Activated CD4-positive, CD25-positive, alpha-beta regulatory T cell (primary cell): ENCODE data around the gene P2RY2.
"Not testable (repeated sequence)": the region's sequence is repeated elsewhere in the genome, so short reads cannot be mapped to it uniquely, and the experiment has no call there.

Source experiments
- DNase-seq, 4 experiments: peaks; one replicate each; lab custom pipeline; 2025; lab: John Stamatoyannopoulos, UW

P2RY2 gene

DNA sequence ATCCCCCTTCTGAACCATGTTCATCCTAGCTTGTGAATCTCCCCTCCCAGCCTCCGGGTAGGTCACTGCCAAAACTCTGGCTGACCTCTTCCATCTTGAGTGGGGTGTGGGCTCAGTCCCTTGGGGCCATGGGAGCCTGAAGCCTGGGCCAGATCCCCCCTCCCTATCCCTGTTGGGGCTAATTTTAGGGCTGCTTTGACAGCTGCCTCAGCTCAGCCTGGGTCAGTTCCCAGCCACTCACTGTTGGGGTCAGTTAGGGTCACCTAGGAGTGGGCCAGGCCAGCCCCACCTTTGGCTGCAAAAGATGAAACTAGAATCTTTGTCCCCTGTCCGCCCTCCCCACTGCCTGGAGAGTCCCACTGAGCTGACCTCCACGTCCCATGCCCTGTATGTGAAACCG is 29.8 kb upstream of the P2RY2 start:
- no peak for DNase-seq

DNA sequence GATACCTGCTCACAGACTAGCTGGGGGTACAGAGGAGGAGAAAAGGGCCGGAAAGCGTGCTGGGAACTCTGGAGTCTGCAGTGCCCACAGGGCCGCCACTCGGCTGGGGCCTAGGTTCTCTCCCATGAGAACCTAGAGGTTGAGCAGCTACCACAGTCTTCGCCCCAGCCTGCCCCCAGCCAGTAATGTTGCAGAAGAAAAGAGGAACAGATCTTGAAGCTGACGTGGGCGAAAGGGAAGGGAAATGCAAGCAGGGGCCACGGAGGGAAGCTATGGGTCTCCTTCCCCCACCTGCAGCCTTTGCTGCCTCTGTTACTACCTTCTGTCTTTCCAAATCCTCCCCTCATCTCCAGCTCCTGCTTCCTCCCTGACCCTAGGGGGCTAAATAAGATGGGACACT is 28.8 kb upstream of the P2RY2 start:
- no peak for DNase-seq

DNA sequence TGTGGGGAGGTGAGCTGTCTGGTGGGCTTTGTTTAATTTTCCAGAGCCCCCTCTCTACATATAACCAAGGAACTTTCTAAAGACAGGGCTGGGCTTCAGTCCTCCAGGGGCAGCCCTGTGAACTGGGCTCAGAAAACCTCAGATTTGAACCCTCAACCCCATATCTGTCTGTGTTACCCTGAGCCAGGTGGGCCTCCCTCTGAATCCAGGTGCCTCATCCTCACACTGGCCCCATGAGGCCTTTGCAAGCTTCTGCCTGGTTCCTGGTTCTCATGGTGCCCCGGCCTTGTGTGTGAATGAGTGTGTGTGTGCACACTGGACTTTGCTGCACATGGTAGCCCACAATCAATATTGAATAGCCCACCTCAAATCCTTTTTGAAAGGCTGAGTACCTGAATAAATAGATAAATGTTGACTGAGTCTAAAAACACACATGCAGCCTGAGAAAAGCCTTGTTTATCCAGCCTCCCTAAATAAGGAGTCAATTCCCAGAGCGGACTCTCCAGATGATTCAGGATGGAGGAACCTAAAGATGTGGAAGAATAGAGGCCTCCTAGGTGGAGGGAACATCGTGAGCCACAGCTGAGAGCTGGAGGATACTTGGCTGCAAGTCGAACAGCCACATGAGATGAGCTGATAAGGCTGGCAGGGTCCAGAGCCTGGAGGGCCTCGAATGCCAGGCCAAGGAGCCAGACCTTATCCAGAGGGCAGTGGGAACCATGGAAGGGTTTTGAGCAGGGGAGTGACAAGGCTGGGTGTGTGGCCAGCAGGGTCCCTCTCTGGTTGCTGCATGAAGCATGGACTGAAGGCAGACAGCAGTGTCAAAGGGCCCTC is 28.1 kb upstream of the P2RY2 start:
- DNase-seq: no peak

DNA sequence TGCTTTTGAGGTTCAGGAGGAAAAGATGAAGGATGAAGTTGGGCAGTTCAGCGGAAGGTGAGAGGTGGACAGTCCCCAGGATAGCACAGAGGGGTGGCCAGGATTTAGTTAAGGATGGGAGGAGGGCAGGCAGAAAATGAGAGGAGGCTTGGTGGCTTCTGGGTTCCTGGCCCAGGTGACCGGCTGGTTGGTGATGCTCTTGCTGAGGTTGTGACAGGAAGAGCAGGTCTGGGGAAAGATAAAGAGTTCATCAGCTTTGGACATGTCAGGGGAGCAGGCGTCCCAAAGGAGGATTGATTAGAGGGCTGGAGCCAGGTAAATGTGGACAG is 27.6 kb upstream of the P2RY2 start:
- no peak for DNase-seq

DNA sequence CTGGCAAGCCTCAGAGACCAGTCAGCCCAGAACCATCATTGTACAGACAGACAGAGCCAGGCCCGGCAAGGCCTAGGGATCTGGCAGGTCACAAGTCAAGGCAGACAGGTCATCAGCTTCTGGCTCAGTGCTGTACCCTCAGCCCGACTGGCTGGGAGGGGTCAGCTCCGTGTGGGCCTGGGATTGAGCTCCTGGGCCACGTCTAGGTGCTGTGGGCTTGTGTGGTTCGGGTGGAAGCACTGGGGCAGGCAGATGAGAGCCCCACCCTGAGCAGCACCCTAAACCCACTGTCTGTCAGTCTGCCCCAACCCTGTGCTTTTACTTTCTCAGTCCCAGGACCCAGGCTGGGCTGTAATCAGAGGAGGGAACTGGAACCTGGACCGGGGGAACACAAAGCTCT is 26.9 kb upstream of the P2RY2 start:
- no peak for DNase-seq

DNA sequence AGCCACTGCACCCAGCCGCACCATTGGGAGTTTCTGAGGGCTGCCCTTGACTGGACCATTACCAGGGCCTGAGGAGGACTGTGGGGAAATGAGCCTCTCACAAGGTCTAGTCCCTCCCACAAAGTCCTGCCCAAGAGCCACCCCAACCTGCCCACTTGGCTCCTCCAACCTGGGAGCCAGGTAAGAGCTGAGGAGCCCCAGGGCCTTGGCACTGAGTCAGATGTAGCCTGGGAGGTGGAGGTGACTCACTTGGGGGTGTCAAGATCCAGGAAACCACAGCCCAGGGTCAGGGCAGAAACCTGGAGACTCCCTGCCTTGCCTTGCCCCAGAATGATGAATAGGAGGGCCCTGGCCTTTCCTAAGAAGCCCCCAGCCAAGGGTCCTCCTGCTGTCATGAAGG is 25.8 kb upstream of the P2RY2 start:
- no peak for DNase-seq

DNA sequence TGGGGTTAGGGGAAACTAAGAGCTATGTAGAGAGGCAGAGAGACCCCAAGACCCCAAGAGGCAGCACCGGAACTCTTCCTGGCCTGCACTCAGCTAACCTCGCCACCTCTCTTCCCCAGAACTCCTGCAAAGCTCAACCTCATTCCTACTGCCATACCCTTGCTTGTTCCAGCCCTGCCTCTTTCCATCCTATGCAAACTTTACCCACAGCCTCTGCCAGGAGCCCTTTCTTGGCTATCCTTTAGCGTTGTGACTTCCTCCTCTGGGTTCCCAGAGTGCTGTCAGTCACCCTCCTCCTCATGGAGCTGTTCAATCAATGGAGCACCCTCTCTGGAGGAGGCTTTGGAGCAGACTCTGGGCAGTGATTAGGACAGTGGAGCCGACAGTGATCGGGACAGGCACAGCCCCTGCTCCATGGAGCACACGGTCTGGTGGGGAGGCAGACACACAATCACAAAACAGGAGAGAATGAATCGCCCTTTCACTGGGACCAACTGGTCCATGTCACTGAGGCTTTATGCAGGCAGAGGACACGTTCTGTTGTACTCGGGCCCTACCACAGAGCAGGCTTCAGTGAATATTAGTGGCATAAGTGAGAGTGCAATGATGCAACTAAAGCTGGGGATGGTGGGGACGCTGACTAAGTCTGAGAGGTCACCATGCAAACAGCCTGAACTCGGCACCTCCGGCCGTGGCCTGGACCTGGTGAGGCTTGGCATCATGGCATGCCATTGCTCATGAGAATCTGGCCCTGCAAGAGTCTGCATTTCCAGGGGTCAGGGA is 24.6 kb upstream of the P2RY2 start:
- DNase-seq: no peak

DNA sequence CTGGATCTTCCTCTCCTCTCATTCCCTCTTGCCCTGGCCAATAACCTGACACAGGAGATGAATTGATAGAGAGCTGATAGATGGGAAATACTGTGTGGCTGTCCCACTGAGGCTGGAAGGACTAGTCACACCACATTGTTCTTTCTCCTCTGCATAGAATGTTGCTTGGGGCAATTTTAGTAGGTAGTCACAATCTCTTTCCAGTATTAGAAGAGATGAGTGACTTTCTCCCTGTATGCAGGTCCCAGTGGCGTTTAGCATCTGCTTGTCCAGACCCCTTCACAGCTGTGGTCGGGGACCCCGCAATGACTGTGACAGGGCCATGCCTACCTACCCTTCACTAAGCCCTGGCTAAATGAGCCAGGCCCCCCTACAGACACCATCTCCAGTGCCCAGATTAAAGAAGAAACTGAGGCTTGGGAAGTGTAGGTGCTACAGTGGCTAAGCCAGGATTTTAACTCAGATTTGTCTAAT is 24.0 kb upstream of the P2RY2 start:
- DNase-seq: no peak

DNA sequence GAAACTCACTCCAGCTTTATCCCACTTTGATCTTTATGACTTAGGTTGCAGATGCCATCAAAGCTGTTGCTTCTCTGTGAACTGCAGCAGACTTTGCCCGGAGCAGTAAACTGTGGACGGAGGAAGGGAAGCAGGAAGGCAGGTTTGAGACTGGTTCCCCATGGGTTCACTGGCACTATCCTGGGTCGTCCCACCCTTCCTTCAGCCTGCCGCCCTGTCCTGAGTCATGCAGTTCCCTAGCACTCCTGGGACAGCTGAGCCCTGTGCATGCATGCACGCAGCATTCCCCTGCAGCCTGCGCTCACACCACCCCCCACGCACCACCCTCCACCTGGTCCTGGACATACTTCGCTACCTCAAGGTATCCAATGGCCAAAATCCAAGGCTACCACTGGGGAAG is 23.5 kb upstream of the P2RY2 start:
- no peak for DNase-seq

DNA sequence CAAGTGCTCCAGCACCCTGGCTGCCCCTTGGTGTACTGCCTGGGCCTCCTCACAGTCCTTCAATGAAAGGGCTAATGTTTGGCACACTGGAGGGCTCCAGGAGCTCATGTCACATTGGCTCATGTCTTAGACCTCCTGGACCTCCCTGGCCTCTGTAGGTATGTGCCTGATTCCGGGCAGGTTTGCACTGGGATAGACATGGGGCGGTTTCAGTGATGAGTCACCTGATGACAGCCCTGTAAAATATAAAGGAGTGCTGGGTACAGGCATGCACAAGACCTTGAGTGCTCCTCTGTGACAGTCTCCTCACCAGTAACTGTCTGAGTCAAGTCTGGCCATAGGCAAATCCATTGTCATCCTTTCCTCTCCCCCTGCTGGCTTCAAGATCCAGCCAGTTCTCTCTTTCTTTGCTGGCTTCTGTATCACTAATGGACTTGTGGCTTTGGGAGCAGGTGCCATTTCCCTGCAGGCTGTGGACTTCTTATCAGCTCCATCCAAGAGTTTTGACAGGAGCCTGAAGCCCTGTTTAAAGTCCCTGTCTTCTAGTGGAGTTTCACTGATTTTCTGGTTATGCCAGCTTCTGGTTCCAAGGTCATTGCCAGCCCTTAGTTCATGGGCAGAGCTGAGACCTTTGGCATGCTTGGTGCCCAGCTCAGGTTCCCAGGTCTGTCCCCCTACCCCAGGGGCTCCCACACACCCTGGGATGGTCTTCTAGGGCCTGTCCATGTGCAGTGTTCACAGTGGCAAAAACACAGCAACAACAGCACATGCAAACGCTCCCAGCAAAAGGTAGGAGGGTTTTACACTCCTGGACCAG is 22.7 kb upstream of the P2RY2 start:
- DNase-seq: no peak

DNA sequence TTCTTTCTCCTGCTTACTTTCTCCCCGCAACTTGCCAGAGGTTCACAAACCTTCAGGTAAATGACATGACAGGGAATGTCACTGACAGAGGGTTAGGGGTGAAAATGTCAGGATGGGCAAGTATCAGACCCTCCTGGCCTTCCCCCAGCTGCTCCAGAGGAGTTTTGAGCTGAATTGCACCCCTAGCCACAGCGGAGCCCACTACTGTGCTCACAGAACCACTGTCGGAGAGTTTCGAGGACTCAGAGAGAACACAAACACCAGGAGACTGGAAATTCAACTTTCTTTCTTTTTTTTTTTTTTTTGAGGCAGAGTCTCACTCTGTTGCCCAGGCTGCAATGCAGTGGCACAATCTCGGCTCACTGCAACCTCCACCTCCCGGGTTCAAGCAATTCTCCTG is 21.5 kb upstream of the P2RY2 start:
- no peak for DNase-seq

DNA sequence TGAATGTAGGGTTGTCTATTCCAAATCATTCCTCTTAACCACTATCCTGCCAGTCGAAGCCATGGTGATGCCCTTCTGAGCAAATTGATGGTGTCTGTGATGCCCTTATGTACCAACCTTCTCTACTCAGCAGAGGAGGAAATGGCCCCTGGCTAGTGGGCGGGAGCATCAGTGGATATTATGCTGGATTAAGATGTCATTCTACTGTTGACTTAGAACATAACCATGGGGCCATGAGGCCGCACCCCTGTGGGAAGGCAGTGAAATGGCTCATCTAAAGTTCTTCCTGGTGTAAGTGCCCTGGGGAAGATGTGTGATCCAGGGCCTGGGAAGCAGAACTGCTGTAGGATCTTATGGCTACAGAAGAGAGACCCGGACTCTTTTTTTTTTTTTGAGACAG is 20.7 kb upstream of the P2RY2 start:
- no peak for DNase-seq

DNA sequence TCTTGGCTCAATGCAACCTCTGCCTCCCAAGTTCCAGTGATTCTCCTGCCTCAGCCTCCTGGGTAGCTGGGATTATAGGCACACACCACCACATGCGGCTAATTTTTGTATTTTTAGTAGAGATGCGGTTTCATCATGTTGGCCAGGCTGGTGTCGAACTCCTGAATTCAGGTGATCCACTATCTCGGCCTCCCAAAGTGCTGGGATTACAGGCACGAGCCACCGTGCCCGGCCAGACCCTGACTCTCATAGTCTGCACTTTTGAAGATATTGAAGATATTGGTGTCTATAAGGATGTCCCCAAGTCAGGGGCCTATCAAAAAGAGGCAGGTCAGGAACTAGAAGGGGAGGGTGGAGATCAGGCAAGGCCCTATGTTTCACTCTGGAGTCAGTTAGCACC is 20.3 kb upstream of the P2RY2 start:
- not testable (repeated sequence) for DNase-seq

DNA sequence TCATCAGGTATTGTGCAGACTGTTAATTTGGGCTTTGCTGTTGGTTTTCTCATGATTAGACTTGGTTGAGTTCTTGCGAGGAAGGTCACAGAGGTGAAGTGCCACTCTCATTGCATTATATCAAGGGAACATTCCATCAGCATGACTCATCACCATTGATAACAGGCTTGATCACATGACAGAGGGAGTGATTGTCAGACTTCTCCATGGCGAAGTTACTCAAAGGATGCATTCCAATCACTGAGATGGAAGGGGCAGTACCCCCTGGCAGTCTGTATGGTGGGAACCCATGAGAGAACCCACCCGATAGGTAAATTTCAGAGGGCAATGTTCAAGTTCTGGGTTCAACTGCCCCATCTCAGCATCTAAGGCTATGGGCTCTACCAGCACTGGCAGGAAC is 19.4 kb upstream of the P2RY2 start:
- no peak for DNase-seq

DNA sequence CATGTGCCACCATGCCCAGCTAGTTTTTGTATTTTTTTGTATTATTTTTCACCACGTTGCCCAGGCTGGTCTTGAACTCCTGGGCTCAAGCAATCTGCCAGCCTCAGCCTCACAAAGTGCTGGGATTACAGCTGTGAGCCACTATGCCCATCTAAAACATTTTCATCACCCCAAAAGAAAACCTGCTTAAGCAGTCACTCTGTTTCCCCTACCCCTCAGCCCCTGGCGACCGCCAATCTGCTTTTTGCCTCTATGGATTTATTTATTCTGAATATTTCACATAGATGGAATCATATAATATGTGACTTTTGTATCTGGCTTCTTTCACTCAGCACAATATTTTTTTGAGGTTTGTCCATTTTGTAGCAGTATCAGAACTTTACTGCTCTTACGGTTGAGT is 18.6 kb upstream of the P2RY2 start:
- DNase-seq: no peak

DNA sequence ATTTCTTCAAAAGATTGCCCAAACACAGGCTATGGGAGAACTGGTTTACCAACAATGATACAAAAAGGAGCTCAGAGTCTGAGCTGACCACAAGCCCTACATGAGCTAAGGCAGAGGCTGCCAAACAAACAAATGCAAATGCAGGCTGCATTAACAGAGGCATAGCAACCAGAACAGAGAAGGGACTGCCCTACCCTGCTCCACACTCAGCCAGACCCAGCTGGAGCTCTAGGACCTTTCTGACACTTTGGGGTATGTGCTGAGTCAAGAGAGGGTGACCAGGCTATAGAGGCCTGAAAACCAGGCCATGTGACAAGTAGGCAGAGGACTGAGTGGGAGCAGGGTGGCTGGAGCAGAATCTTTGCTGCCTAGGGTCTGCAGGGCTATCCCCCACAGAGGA is 17.8 kb upstream of the P2RY2 start:
- DNase-seq: no peak

DNA sequence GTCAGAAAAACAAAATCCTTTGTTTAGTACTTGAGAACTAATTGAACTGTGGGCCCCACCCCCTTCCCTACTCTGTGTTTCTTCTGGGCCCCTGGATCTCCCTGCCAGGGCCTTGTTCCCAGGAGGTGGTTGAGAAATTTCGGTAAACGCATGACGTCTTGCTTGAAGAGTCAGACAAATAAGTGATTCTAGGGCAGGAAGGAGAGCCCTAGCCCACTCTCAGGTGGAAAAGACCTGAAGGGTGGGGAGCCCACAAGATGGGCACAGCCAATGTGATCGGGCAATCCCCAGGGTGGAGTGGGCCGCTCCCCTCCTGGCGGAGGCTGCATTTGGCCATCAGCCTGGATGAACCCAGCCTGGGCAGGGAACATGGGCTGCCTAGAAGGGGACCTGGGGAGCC is 16.8 kb upstream of the P2RY2 start:
- no peak for DNase-seq

DNA sequence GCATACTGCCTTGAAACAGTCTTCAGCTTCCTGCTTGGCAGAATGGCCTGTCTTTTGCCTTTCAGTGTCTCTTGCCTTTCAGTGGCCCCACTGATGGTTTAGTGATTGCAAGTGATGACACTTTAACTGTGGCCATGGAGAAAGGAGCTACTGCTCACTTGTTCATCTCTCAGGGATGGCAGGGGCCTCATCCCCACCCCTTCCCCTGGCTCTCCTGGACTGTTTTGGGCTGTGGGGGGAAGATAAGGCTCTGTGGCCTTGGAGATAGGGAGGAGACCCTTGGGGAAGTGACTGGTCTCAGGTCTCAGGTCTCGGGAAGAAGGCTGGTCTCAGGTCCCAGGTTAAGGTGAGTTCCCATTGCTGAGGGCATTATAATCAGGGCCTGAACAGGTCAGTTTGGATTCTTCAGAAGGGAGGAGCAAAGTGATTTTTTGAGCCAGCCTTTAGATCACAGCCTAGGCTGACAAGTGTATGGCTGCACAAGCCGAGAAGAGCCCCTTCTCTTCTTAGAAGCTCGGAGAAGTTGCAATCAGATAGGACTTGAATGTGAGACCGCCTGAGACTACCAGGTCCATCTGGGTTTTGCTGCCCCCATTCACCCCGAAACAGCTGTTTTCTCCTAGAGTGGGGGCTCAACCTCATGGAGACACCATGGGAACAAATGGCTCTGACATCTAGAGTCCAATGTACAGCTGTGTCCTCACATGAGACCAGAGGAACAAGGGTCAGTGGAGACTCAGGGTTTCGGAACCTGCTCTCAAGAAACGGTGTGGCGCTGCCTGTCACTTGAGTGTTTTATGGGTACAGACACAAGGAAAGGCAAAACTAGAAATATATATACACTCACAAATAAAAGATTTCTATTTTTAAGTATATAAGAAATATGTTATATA is 15.9 kb upstream of the P2RY2 start:
- DNase-seq: no peak

DNA sequence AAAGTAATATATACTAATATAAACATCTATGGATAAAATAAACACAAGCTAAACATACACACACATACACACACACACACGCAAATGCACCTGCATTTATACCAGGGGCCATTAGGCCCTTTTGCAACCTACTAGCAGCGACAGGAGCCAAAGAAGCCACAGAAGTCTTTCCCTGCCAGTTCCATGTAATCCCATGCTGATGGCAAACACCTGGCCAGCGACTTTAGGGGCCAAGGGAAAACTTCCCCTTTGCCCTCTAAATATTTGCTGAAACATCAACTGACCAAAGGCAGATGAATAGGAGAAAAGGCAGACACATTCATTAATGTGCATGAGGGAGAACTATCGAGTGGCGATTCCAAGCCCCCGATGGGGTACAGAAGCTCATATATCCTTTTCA is 14.8 kb upstream of the P2RY2 start:
- no peak for DNase-seq

DNA sequence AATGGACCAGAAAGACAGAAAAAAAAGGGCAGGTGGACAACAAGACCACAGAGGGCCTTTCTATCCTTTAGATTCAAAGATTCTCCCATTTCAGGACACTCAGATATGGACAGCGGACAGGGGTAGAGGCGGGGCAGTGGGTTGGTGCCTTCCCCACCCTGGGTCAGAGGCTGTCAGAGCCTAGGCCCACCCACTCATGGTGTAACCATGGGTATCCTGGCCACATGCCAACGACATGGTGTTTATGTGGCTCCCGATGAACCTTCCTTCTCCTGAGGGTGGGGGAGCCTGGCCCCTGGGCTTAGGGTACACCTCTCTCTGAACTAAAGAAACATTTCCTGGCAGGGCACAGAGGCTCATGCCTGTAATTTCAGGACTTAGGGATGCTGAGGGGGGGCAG is 14.3 kb upstream of the P2RY2 start:
- no peak for DNase-seq

DNA sequence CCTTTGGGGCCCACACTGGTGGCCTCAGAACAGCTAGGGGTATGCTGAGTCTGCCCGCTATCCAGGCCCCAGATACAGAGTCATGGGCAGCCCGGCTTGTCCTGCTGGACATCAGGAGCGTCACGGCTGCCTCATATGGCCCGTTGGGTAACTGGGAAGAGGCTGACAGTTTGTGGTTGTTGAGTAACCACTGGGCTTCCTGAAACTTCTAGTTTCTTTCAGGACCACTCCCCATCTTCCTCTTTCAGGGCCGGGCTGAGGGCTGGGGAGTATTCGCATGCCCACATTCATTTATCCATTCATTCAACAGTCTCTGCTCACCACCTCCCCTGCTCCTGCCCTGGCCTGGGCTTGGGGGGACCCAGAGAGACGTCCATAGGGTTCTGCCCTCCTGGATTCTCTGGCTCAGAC is 13.4 kb upstream of the P2RY2 start:
- DNase-seq: no peak
